Upper lobe of right lung (tissue), 1 donor: ENCODE data around the gene VPS11. TPM values are rescaled to one million over a fixed set of nuclear protein-coding genes. Genes with fewer than 3 reads are reported as not detected.

Experiments used
- ATAC-seq: fragments of 200-7000 bp; cut with Tn5 transposase; one replicate; pipeline ENCODE4 v1.9.1; 2020; ENCODE audit warnings: mild to moderate bottlenecking, moderate library complexity
- DNase-seq: peaks from one replicate; pipeline ENCODE4 v3.0.0-alpha.2; 2020
- H3K27ac ChIP-seq: fragments of 200-600 bp; one replicate; pipeline ENCODE4 v1.8.0; 2022
- H3K27me3 ChIP-seq: fragments of 200-600 bp; one replicate; pipeline ENCODE4 v1.8.0; 2022; ENCODE audit warnings: mild to moderate bottlenecking
- H3K36me3 ChIP-seq: fragments of 200-600 bp; one replicate; pipeline ENCODE4 v1.8.0; 2022
- H3K4me1 ChIP-seq: fragments of 200-600 bp; one replicate; pipeline ENCODE4 v1.8.0; 2022
- H3K4me3 ChIP-seq: fragments of 200-600 bp; one replicate; pipeline ENCODE4 v1.8.0; 2022; ENCODE audit warnings: mild to moderate bottlenecking
- H3K9me3 ChIP-seq: fragments of 200-600 bp; one replicate; pipeline ENCODE4 v1.8.0; 2022
- intact Hi-C: fragments of 100-400 bp; cut with DNase I; formaldehyde crosslinking; loops from one replicate; pipeline ENCODE4 v1.11.0; 2022
- total RNA-seq: library from RNA; stranded (reverse); fragmentation: NEBNext Ultra II Directional; extraction: Animal tissue kit (Norgen Biotek cat#: 25700); gene quantifications from one replicate; pipeline ENCODE4 v1.2.1, GENCODE V29; 2021
- TF ChIP-seq, protein P1 (sequence below): fragments of 200-600 bp; IDR thresholded peaks from one replicate; pipeline ENCODE4 v1.8.0; 2022; ENCODE audit warnings: antibody characterized with exemption
- donor health status: DM: no; HTN: yes; CAD: no; lungs with severe emphysema.

VPS11 gene
- total RNA-seq, 1 donor from 2014 or later = 41.5 TPM

- H3K27me3 ChIP-seq = no peaks in the 10 kb centered on the region
- H3K36me3 ChIP-seq = peaks cover 12% of the 10 kb centered on the region
- intact Hi-C loops = no loop called here
- DNase-seq (no peak), ATAC-seq (no peak)
- H3K9me3 ChIP-seq = no peaks in the 10 kb centered on the region
- TF ChIP-seq, protein P1, sequence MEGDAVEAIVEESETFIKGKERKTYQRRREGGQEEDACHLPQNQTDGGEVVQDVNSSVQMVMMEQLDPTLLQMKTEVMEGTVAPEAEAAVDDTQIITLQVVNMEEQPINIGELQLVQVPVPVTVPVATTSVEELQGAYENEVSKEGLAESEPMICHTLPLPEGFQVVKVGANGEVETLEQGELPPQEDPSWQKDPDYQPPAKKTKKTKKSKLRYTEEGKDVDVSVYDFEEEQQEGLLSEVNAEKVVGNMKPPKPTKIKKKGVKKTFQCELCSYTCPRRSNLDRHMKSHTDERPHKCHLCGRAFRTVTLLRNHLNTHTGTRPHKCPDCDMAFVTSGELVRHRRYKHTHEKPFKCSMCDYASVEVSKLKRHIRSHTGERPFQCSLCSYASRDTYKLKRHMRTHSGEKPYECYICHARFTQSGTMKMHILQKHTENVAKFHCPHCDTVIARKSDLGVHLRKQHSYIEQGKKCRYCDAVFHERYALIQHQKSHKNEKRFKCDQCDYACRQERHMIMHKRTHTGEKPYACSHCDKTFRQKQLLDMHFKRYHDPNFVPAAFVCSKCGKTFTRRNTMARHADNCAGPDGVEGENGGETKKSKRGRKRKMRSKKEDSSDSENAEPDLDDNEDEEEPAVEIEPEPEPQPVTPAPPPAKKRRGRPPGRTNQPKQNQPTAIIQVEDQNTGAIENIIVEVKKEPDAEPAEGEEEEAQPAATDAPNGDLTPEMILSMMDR = no peak
- H3K4me1 ChIP-seq = peaks cover 14% of the 10 kb centered on the region
- no peak overlapping the region for H3K4me3 ChIP-seq
- H3K27ac ChIP-seq = no peak overlapping the region
Measured at GRCh38 chr11:119087123-119087522, 19.5 kb downstream of the VPS11 start.

- Histone ChIP-seq H3K4me3 (no peak overlapping the region), H3K36me3 (peaks cover 7% of the 10 kb centered on the region), H3K27ac (no peak overlapping the region), H3K27me3 (no peaks in the 10 kb centered on the region), H3K9me3 (no peaks in the 10 kb centered on the region), H3K4me1 (peaks cover 14% of the 10 kb centered on the region)
- DNase-seq = no peak
- intact Hi-C loops = no loop called here
- TF ChIP-seq, protein P1 = no peak
- no peak for ATAC-seq
Measured at GRCh38 chr11:119087747-119088241, 20.2 kb downstream of the VPS11 start.

DNA sequence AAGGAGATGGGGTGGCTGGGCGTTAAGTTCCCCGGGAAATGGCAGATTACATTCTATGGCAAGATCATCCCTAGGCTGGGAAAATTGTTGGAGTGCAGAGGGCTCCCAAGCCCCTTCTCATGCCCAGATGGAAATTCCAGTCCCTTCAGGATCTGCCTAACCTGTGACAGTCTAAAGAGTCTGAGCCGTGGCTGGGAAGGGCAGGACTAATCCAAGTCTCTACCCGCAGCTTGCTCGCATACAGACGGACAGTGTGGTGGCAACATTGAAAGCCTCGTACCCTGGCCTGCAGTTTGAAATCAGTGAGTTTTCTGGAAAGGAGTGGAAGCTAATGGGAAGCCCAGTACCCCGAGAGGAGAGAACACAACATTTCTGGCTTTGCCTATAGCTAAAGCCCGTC is 20.8 kb downstream of the VPS11 start:
- ATAC-seq (no peak), DNase-seq (no peak)
- Histone ChIP-seq H3K4me3 (no peak overlapping the region), H3K27ac (no peak overlapping the region), H3K36me3 (peaks cover 3% of the 10 kb centered on the region), H3K9me3 (no peaks in the 10 kb centered on the region), H3K27me3 (no peaks in the 10 kb centered on the region), H3K4me1 (peaks cover 21% of the 10 kb centered on the region)
- intact Hi-C loops = no loop called here
- TF ChIP-seq, protein P1 = no peak

GRCh38 chr11:119089319-119089718 is 21.7 kb downstream of the VPS11 start:
- no peak for DNase-seq

DNA sequence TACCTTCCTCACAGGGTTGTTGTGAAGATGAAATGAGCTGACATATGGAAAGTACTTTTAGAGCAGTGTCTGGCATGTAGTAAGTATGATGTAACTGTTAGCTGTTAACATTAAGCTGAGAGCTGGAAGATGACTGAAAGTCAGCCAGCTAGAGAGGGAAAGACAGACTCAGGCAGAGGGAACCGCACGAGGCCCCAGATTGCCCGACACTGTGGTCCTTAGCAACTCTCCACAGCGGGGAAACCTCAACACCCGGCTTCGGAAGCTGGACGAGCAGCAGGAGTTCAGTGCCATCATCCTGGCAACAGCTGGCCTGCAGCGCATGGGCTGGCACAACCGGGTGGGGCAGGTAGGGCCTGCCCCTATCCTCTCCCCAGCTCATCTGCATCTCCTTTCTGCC is 23.6 kb downstream of the VPS11 start:
- H3K4me1 ChIP-seq = peaks cover 17% of the 10 kb centered on the region
- intact Hi-C loops = no loop called here
- peaks cover 3% of the 10 kb centered on the region for H3K36me3 ChIP-seq
- TF ChIP-seq, protein P1 = no peak
- no peaks in the 10 kb centered on the region for H3K9me3 ChIP-seq
- no peak overlapping the region for H3K27ac ChIP-seq
- DNase-seq (no peak), ATAC-seq (no peak)
- H3K27me3 ChIP-seq = no peaks in the 10 kb centered on the region
- no peak overlapping the region for H3K4me3 ChIP-seq

More at GRCh38 chr11:119089319-119089718, 21.7 kb downstream of the VPS11 start:
- no peak for ATAC-seq
- no peak overlapping the region for H3K27ac ChIP-seq
- intact Hi-C loops = no loop called here
- no peak overlapping the region for H3K4me3 ChIP-seq
- no peaks in the 10 kb centered on the region for H3K27me3 ChIP-seq
- no peaks in the 10 kb centered on the region for H3K9me3 ChIP-seq
- peaks cover 23% of the 10 kb centered on the region for H3K4me1 ChIP-seq
- TF ChIP-seq, protein P1 = no peak
- peaks cover 3% of the 10 kb centered on the region for H3K36me3 ChIP-seq
